Left colon (tissue), 2 donors: ENCODE results near the gene LINGO1. TPM values are rescaled to one million over a fixed set of nuclear protein-coding genes. Genes with fewer than 3 reads are reported as not detected.

Source experiments
- ATAC-seq: fragments of 200-7000 bp; cut with Tn5 transposase; one replicate; pipeline ENCODE4 v1.9.1; 2020; ENCODE audit warnings: mild to moderate bottlenecking, moderate library complexity
- DNase-seq, 2 donors: peaks; one replicate each; pipeline ENCODE4 v3.0.0-alpha.2; 2020
- intact Hi-C, 2 donors: fragments of 100-400 bp; cut with DNase I in 1 of 2; cut with micrococcal nuclease in 1 of 2; formaldehyde crosslinking; loops; one replicate each; pipeline versions ENCODE4 v1.11.2 to v1.14.0; 2022; cut with DNase I, micrococcal nuclease
- total RNA-seq, 2 donors: library from RNA; stranded (reverse); fragmentation: NEBNext Ultra II Directional; extraction: Animal tissue kit (Norgen Biotek cat#: 25700); gene quantifications; one replicate each; pipeline ENCODE4 v1.2.1, GENCODE V29; 2021
- donor health status: DM: no; HTN: no; CAD: no.
- donor health status: DM: yes; HTN: yes; CAD: no.

LINGO1 gene
- total RNA-seq, 2 donors from 2014 or later, result 1.2 to 2.2 TPM

DNA sequence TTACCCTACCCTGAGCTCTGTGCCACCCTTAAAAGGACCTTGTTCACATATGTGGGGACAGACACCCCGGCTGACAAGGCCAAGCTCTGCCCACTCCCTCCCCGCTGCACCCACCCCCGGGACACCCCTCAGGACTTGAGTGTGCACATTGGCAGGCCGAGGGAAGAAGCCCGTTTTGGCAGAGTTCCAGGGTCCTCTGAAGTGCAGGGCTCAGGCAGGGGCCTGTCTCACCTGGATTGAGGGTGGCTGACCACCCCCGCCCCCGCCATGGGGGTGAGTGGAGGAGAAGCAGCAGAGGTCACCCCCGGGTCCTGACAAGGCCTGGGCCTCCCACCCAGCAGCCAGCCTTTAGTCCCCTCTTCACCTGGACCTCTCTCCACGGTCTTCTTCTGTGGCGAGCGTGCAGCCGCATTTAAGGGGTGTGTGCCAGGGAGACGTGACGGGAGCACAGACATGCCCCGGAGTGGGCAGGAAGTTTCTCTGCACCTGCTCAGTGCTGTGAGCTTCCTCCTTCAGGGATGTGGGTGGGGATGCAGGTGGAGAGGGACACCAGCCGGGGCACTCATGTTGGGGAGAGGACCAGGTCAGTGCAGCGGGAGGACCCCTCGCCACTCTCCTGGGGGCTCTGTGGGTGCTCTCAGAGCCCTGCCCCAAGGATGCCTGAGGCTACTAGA is 50.7 kb downstream of the LINGO1 start:
- ATAC-seq, result peak; percentile 86
- intact Hi-C loops, result no loop called here
- peak; percentile 47 to 50 for DNase-seq

DNA sequence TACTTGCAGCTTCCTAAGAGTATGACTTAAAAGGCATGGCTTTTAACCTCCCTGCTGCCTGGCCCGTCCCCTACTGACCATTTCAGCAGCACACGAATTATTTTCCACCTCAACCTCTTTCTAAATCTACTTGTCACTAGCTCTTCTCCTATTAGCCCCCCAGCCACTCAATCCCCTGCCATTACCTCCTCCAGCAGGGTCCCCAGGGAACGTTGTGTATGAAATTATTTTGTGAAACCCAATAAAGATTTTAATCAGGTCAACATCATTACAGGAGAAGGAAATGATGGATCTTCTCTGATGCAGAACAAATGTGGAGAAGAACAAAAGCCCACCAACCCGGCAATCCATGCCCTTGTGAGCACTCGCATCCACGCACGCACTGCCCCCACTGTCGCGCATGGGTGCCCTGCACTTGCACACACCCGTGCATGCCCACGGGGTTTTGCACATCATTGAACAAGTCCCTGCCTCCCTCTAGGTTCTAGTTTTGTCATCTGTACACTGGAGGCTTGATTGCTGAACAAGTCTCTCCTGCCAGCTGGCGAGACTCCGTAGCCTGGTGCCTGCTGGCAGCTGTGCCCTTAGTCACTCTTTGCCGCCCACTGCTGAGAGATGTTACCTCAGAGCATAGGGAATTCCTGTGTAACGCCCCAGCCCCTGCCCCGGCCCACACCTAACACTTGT is 51.6 kb downstream of the LINGO1 start:
- no peak for ATAC-seq
- intact Hi-C loops, result no loop called here
- DNase-seq, result no peak

GRCh38 chr15:77579498-77580188 is 53.1 kb downstream of the LINGO1 start:
- DNase-seq, result no peak
- no peak for ATAC-seq
- intact Hi-C loops, result no loop called here

DNA sequence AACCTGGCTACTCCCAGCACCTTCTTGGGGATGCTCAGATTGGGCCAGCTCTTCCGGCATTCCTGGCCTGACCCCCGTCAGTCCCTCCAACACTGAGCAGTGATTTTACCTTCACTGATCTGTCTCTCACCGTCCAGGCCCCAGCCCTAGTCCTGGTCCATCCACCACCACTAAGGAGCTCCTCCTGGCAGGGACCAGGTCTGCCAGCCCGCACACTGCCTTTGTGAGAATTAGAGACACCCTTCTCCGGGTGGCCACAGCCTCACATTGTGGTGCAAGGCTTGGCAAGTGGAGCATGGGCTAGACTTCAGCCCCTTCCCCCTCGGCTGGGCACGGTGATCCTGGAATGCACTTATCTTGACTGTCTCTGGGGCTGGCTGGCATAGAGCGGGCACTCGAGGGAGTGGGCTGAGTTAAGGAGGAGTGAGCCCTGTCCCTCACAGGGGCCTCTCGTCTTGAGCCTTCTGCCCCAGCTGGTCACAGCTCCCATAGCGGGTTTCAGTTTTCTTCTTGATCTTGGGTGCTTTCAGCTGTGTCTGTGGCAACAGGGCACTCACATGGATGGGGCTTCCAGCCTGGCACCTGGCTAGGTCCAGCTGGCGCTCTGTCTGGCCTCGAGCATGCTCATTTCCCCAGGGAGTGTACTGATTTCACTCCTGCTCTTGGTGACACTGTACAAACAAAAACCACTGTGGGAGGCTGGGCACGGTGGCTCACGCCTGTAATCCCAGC is 53.9 kb downstream of the LINGO1 start:
- DNase-seq (no peak), ATAC-seq (no peak)
- intact Hi-C loops, result no loop called here

DNA sequence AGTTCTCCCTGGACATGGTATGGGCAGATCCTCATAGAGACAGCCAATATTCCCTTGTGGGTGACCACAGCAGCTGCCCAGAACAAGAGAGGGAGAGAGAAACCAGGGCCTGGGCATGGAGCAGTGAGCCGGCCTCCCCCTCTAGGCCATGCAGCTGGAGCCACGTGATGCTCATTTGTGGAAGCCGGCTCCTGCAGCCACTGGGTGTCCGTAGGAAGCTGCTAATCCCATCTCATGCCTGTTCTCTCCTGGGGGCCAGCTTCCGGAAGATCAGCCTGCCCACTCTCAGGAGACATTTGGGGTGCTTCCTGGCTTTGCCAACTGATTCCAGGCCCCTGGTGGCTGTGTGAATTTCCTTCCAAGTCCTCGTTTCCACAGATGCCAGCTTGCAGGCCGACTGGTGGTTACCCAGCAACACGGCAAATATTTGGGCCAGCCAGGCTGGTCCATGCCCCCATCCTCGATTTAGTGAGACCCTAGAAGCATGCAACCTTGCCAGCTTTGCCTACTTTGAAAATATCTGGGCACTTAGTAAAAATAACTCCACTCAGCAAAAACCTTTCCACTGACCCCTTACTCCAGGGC is 55.3 kb downstream of the LINGO1 start:
- DNase-seq, result no peak
- intact Hi-C loops, result no loop called here
- ATAC-seq, result no peak

GRCh38 chr15:77576538-77576937 is 56.2 kb downstream of the LINGO1 start:
- ATAC-seq, result no peak
- DNase-seq, result no peak
- intact Hi-C loops, result no loop called here

- intact Hi-C loops, result no loop called here
- peak; percentile 50 for ATAC-seq
- no peak for DNase-seq
Observed at GRCh38 chr15:77575203-77575934, 57.3 kb downstream of the LINGO1 start.

- ATAC-seq (no peak), DNase-seq (no peak)
- intact Hi-C loops, result no loop called here
Observed at GRCh38 chr15:77574521-77575202, 58.0 kb downstream of the LINGO1 start.

- no peak for ATAC-seq
- intact Hi-C loops, result no loop called here
- DNase-seq, result no peak
Observed at GRCh38 chr15:77573802-77574201, 58.9 kb downstream of the LINGO1 start.

DNA sequence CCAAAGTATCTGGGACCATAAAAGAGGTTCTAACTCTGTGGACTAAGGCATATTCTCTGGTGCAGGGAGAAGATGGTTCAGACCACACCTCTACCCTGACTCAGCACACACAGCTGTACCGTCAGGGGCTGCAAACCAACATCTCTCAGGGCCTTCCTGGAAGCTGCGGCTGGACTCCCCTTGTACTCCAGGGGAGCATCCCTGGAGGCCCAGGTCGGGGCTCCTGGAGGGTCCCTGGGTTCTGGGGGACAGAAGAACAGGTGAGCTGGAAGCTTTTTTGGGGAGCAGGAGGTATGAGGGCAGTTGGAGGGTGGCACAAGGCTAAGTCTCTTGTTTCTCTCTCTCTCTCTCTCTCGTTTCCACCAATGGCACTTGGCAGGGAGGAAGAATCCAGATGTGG is 60.5 kb downstream of the LINGO1 start:
- ATAC-seq, result no peak
- DNase-seq, result no peak
- intact Hi-C loops, result no loop called here

DNA sequence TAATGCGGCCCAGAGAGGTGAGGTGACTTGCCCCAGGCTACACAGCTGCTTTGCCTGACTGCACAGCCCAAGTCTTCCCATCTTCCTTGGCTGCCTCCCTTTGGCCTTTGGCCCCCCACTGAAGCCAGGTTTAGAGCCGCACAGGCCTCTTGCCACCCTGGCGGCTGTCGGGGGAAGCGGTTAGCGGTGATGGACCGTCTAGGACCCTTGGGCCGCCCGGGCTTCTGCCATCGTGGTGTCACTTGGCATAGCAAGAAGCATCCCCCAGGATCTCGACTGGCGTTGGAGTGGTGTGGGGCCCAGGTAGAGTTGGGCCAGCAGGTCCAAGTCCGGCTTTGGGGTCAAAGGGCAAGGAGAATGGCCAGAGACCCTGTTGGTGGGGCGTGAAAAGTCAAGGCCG is 61.0 kb downstream of the LINGO1 start:
- intact Hi-C loops, result no loop called here
- ATAC-seq (no peak), DNase-seq (no peak)

DNA sequence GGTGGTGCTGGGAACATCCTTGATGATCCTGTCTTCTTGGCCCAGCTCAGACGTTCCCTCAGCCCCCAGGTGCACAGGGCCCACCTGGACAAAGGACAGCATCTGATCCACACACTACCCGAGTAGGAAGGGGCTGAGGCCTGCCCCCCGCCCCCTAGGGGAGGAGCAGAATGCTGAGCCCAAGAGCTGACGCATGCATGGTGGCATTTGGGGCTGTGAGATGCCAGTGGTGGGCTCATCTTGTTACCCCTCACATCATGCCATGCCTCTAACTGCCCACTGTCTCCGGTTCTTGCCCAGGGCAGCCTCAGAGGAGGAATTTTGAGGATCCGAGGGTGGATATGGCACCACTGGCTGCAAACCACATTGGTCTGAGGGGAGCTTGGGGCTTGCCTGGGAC is 61.5 kb downstream of the LINGO1 start:
- no peak for DNase-seq
- intact Hi-C loops, result no loop called here
- no peak for ATAC-seq

- intact Hi-C loops, result no loop called here
- ATAC-seq, result no peak
- DNase-seq, result no peak
Observed at GRCh38 chr15:77569729-77570125, 63.0 kb downstream of the LINGO1 start.

DNA sequence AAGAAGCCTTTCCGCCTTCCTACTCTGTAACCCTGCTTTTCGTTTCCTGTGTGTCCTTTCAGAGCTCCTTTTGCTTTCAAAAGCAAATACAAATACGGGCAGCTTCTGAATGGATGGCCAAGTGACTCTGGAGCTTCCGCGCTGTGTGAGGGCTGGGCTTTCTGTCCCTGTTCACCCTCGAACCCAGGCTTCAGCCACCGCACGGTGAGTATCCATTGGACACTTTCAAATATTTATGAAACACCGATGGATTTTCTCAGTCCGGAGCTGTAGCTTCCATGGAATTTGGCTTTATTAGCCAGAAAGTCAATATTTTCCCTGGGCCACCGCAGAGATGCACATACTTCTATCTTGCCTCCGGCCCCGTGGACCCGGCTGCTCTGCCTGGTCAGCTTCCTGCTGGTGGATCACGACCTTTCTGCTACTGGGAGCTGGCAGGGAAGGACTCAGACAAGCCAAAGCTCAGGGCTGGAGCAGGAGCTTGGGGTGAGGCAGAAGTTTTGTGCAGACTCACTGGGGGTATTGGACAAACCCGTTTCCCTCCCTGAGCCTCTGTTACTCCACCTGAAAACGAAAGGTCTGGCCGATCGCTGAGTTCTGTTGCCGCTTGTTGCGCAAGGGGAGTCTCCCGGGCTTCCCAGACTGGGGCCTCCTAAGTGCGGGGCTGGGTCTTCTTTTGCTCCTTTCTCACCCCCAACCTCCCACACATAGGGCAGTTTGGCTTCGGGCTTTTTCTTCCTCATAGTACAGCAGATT is 63.6 kb downstream of the LINGO1 start:
- intact Hi-C loops, result no loop called here
- peak; percentile 27 for ATAC-seq
- DNase-seq, result no peak

DNA sequence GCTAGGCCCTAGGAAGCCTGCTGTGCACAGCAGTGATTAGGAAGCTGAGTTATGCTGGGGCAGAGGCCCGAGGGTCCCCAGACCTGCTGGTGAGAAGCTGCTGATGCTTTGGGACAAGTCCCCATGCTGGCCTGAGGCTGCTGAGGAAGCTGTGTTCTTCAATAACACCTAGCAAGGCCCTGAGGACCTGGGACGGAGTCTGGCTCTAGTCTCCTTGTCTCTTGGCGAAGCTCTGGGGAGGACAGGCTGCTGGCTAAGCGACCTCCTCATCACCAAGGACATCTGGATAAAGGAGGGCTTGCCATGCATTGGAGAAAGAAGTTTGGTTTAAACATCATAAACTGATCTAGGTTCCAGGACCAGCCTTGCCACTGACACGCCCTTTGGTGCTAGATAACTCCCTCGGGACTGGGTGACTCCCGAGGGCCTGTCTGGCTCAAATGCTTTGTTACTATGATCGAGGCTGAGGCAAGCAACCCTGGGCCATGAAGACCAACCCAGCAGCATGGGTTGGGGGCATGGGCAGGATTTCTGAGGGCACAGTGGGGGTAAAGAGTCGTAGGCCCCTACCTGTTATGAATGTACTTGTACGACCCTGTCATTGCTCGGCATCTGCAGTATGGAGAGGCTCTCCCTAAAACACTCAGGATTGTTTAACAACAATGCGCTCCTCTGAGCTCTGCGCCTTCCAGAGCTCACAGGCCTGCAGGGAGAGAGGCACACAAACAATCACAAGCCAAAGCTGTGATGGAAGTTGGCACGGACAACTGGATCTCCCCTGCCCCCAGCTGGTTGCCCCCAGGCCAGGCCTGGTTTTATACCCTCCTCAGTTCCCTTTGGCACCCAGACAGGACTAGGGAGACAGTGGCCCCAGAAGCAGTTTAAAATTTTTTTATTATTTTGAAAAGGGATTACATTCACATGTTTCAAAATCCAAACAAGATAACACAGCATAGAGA is 64.4 kb downstream of the LINGO1 start:
- intact Hi-C loops, result no loop called here
- ATAC-seq (no peak), DNase-seq (no peak)

DNA sequence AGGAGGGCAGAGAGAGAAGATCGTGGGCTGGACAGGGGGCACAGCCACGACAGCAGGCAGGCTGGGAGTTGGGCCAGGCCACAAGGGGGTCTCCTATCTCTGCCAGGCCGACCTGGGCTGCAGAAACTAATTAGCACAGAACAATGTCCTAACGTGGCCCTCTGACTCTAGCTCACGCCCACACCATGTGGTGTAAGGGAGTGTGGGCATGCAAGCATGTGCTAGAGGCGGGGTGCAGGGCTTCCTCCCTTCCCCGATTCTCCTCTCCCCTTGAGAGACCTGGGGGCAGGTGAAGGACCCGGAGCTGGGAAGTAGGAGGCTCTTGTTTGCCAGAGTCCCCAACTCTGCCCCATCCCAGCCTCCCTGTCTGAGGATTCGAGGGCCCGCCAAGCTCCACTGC is 65.5 kb downstream of the LINGO1 start:
- DNase-seq, result no peak
- no peak for ATAC-seq
- intact Hi-C loops, result no loop called here
